Activated T-cell treated with anti-CD3 and anti-CD28 coated beads, Interleukin-2, amount 50 U/mL, for 24 hours (primary cell): Measurements from ENCODE around the gene IGSF9B.

Experiments
- DNase-seq: peaks from one replicate; pipeline ENCODE4 v3.0.0-alpha.2; 2020
- H3K27ac Mint-ChIP-seq: 2 replicates; pipeline ENCODE4 v1.8.0; 2020; ENCODE audit warnings: mild to moderate bottlenecking, mixed read lengths
- H3K27me3 Mint-ChIP-seq: 2 replicates; pipeline ENCODE4 v1.8.0; 2020; ENCODE audit warnings: mixed read lengths
- H3K36me3 Mint-ChIP-seq: 2 replicates; pipeline ENCODE4 v1.8.0; 2020; ENCODE audit warnings: low read depth, mixed read lengths
- H3K4me1 Mint-ChIP-seq: 2 replicates; pipeline ENCODE4 v1.8.0; 2020; ENCODE audit warnings: low read depth, mixed read lengths
- H3K4me3 Mint-ChIP-seq: 2 replicates; pipeline ENCODE4 v1.8.0; 2020; ENCODE audit warnings: mild to moderate bottlenecking, moderate library complexity, mixed read lengths
- H3K9me3 Mint-ChIP-seq: 2 replicates; pipeline ENCODE4 v1.8.0; 2020; ENCODE audit warnings: mixed read lengths

The IGSF9B gene

GRCh38 chr11:133991101-133991500 lies 34.3 kb upstream of the IGSF9B start:
- peaks cover 18% of the 10 kb centered on the region for H3K4me1 Mint-ChIP-seq
- H3K4me3 Mint-ChIP-seq: no peak overlapping the region

GRCh38 chr11:133990501-133990900 lies 33.7 kb upstream of the IGSF9B start:
- Mint-ChIP-seq H3K4me3 (no peak overlapping the region), H3K36me3 (no peaks in the 10 kb centered on the region), H3K4me1 (peaks cover 18% of the 10 kb centered on the region), H3K27me3 (peaks cover 7% of the 10 kb centered on the region), H3K9me3 (no peaks in the 10 kb centered on the region), H3K27ac (no peak overlapping the region)
- no peak for DNase-seq

More at GRCh38 chr11:133991101-133991500, 34.3 kb upstream of the IGSF9B start:
- DNase-seq: no peak
- H3K27me3 Mint-ChIP-seq: peaks cover 7% of the 10 kb centered on the region
- H3K36me3 Mint-ChIP-seq: no peaks in the 10 kb centered on the region
- H3K27ac Mint-ChIP-seq: no peak overlapping the region
- H3K9me3 Mint-ChIP-seq: no peaks in the 10 kb centered on the region

- Mint-ChIP-seq H3K4me1 (peaks cover 12% of the 10 kb centered on the region), H3K27me3 (peaks cover 7% of the 10 kb centered on the region), H3K36me3 (no peaks in the 10 kb centered on the region), H3K4me3 (no peak overlapping the region), H3K27ac (no peak overlapping the region), H3K9me3 (no peaks in the 10 kb centered on the region)
- peak; percentile 13 for DNase-seq
These were observed 32.1 kb upstream of the IGSF9B start for GRCh38 chr11:133988686-133989410.

- no peak overlapping the region for H3K27ac Mint-ChIP-seq
- peaks cover 12% of the 10 kb centered on the region for H3K4me1 Mint-ChIP-seq
- no peak for DNase-seq
- H3K36me3 Mint-ChIP-seq: no peaks in the 10 kb centered on the region
- H3K9me3 Mint-ChIP-seq: no peaks in the 10 kb centered on the region
- no peak overlapping the region for H3K4me3 Mint-ChIP-seq
- H3K27me3 Mint-ChIP-seq: peaks cover 9% of the 10 kb centered on the region
These were observed 30.4 kb upstream of the IGSF9B start for GRCh38 chr11:133987171-133987570.

DNA sequence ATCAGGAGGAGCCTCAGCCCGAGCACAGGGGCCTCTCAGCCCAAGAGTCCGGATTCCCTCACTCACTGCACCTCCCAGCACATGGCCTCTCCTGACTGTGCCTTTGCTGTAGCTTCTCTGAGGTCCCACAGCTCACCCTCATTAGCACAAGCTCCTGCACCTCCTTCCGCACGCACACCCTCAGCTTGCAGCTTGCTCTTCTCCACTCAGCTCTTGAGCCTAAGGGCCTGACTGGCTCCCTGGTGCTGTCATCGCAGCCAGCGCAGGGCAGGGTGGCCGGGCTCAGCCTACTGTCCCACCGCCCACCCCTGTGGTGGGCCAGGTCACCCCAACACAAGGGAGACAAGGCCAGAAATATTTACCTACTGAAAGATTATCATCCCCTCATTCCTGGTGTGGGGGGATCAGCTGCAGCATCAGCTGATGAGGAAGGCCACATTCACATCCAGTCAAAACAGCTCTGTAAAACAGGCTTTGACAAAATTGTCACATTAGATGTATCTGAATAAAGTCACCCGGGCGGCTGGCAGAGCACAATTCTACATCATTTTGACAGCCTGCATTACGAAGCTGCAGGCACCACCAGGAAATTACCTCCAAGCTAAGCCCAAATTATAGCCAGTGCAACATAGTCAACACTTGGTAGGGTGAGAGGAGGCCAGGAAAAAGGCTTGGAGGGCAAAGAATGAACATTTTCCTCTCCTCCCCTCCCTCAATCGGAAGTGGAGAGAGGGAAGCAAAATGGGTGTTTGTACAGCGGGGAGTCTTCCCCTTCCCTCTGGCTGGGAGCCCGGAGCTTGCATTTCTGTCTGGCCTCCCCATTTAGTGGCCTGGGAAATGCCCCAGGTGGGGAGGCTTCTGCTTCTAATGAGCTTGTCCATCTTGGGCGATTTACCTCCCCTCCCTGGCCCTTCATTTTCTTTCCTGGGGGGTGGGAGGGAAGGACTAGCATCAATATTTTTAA lies 29.5 kb upstream of the IGSF9B start:
- no peak for DNase-seq
- peaks cover 6% of the 10 kb centered on the region for H3K27me3 Mint-ChIP-seq
- H3K4me1 Mint-ChIP-seq: peaks cover 9% of the 10 kb centered on the region
- H3K9me3 Mint-ChIP-seq: no peaks in the 10 kb centered on the region
- no peak overlapping the region for H3K27ac Mint-ChIP-seq
- no peaks in the 10 kb centered on the region for H3K36me3 Mint-ChIP-seq
- H3K4me3 Mint-ChIP-seq: no peak overlapping the region

GRCh38 chr11:133984828-133985227 lies 28.1 kb upstream of the IGSF9B start:
- Mint-ChIP-seq H3K36me3 (no peaks in the 10 kb centered on the region), H3K4me1 (peaks cover 1% of the 10 kb centered on the region), H3K9me3 (no peaks in the 10 kb centered on the region), H3K27me3 (peaks cover 6% of the 10 kb centered on the region), H3K4me3 (no peak overlapping the region), H3K27ac (no peak overlapping the region)
- DNase-seq: no peak

- peaks cover 1% of the 10 kb centered on the region for H3K4me1 Mint-ChIP-seq
- no peaks in the 10 kb centered on the region for H3K9me3 Mint-ChIP-seq
- peaks cover 6% of the 10 kb centered on the region for H3K27me3 Mint-ChIP-seq
- DNase-seq: no peak
- no peak overlapping the region for H3K4me3 Mint-ChIP-seq
- H3K36me3 Mint-ChIP-seq: no peaks in the 10 kb centered on the region
- H3K27ac Mint-ChIP-seq: no peak overlapping the region
These were observed 27.0 kb upstream of the IGSF9B start for GRCh38 chr11:133983660-133984316.

DNA sequence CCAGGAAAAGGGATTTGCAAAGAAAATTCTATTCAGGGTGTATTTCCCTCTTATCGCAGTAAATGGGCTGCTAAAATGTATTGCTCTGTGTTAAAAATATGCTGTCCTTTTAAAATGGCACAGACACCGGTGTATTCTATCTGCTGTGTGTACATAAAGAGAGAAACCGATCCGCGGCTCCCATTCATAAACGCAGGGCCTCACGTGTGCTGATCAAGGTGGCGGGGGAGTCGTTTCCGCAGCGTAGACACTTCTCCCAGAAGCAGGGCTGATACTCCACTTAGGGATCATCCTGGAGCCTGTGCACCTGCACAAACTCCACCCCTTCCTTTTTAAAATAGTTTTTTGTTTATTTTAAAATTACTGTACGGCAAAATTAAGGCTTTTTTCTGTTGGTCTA lies 26.1 kb upstream of the IGSF9B start:
- Mint-ChIP-seq H3K36me3 (no peaks in the 10 kb centered on the region), H3K9me3 (no peaks in the 10 kb centered on the region), H3K4me1 (peaks cover 1% of the 10 kb centered on the region), H3K4me3 (no peak overlapping the region), H3K27ac (no peak overlapping the region), H3K27me3 (peaks cover 6% of the 10 kb centered on the region)
- DNase-seq: no peak

DNA sequence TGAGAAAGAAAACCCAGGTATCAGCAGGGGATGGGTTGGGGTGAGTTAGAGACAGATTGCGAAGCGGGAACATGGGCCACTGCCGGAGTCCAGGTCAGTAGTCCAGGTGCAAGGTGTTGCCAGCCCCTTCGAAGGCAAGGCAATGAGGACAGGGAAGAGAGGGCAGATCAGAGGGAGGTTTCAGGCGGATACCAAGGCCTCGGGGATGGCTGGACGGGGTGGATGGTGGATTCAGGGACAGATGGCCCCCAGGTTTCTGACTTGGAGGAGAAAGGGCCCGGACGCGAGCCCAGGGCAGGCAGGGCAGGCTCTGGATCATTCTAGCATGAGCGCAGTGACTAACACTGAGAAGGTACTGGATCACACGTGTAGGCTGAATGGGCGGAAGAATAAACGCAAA lies 25.4 kb upstream of the IGSF9B start:
- no peak for DNase-seq
- Mint-ChIP-seq H3K36me3 (no peaks in the 10 kb centered on the region), H3K4me3 (no peak overlapping the region), H3K4me1 (no peaks in the 10 kb centered on the region), H3K27ac (no peak overlapping the region), H3K9me3 (no peaks in the 10 kb centered on the region), H3K27me3 (peaks cover 6% of the 10 kb centered on the region)

GRCh38 chr11:133981156-133981555 lies 24.4 kb upstream of the IGSF9B start:
- Mint-ChIP-seq H3K27me3 (peaks cover 6% of the 10 kb centered on the region), H3K27ac (no peak overlapping the region), H3K9me3 (no peaks in the 10 kb centered on the region), H3K36me3 (no peaks in the 10 kb centered on the region), H3K4me3 (no peak overlapping the region), H3K4me1 (peaks cover 3% of the 10 kb centered on the region)
- no peak for DNase-seq

- H3K27ac Mint-ChIP-seq: no peak overlapping the region
- H3K36me3 Mint-ChIP-seq: no peaks in the 10 kb centered on the region
- peaks cover 8% of the 10 kb centered on the region for H3K27me3 Mint-ChIP-seq
- DNase-seq: no peak
- H3K4me1 Mint-ChIP-seq: peaks cover 3% of the 10 kb centered on the region
- no peak overlapping the region for H3K4me3 Mint-ChIP-seq
- H3K9me3 Mint-ChIP-seq: no peaks in the 10 kb centered on the region
These were observed 23.9 kb upstream of the IGSF9B start for GRCh38 chr11:133980665-133981064.

DNA sequence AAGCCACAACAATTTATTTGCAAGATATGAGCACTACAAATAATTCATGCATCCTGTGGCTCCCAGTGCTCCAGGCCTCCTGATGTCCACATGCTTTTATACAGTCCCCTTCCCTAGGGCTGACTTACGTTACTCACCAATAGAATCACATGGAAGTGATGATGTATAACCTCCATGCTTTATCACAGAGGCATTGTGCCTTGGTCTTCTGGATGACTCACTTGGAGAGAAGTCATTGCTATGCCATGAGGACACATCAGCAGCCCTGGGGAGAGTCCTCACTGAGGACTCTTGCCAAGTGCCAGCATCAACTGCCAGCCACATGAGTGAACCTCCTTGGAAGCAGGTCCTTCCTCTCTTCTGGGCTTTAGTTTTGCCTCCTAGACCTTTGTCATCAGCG lies 22.0 kb upstream of the IGSF9B start:
- H3K27me3 Mint-ChIP-seq: peaks cover 13% of the 10 kb centered on the region

DNA sequence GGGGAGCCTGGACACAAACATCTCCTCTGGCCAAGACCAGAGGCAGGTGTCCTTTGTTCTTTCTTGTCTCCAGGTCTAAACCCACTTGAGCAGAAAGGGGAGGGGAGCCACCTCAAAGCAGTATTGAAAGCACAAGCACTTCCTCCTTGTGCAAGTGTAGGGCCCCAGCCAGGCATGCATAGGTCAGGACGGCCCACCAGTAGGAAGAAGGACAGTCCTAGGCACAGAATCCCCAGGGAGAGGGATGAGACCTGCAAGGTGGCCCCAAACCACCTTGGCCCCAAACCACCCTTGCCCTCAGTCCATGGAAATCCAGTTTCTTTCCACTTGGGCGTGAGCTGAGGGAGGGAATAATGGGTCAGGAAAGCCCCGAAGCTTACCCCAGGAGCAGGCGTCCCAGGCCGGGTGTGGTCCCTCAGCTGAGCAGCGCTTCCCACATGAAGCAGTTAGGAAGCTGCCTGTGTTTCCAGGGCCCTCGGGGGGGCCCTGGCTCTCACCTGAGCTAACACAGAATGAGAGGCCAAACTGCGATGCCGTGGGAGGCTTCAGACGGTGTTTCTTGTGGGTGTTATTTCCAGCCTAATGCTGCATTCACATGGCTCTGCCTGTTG lies 20.4 kb upstream of the IGSF9B start:
- H3K4me3 Mint-ChIP-seq: no peak overlapping the region
- peaks cover 7% of the 10 kb centered on the region for H3K27me3 Mint-ChIP-seq
- no peak for DNase-seq
- peaks cover 3% of the 10 kb centered on the region for H3K4me1 Mint-ChIP-seq
- no peak overlapping the region for H3K27ac Mint-ChIP-seq
- no peaks in the 10 kb centered on the region for H3K9me3 Mint-ChIP-seq
- H3K36me3 Mint-ChIP-seq: no peaks in the 10 kb centered on the region

More for the DNA sequence above, 22.0 kb upstream of the IGSF9B start:
- Mint-ChIP-seq H3K36me3 (no peaks in the 10 kb centered on the region), H3K4me1 (peaks cover 3% of the 10 kb centered on the region), H3K9me3 (no peaks in the 10 kb centered on the region), H3K4me3 (no peak overlapping the region), H3K27ac (no peak overlapping the region)
- DNase-seq: no peak

DNA sequence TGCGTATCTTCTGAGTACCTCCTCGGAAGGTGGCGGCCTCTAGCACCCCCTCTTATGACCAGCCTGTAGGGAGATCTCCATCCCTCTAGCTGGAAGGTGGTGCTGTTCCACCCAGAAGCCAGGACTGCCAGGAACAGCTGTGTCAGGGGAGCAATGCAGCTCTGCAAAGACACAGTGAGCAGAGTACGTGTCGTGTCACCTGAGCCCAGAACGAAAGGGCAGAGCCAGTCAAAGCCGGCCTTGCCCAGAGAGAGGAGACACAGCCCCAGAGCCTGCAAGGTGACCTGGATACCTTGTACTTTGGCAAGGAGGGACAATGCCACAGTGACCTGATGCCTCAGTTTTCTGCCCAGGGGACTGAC lies 18.7 kb upstream of the IGSF9B start:
- H3K36me3 Mint-ChIP-seq: no peaks in the 10 kb centered on the region
- no peak for DNase-seq
- H3K27ac Mint-ChIP-seq: no peak overlapping the region
- H3K4me3 Mint-ChIP-seq: no peak overlapping the region
- H3K27me3 Mint-ChIP-seq: peaks cover 7% of the 10 kb centered on the region
- no peaks in the 10 kb centered on the region for H3K9me3 Mint-ChIP-seq
- H3K4me1 Mint-ChIP-seq: peaks cover 3% of the 10 kb centered on the region
